ENCODE results near the gene RUNX1. TPM values are rescaled to one million over a fixed set of nuclear protein-coding genes. Genes with fewer than 3 reads are reported as not detected.
A peak's percentile ranks its signal among the peaks of the same experiment; 100 is the strongest.
"Not testable (repeated sequence)": the region's sequence is repeated elsewhere in the genome, so short reads cannot be mapped to it uniquely, and the experiment has no call there.

Gene RUNX1
- total RNA-seq, 2 donors from 2014 or later, result 112 to 136 TPM

- Mint-ChIP-seq H3K9me3 (no peaks in the 10 kb centered on the region), H3K4me1 (peaks cover 54% of the 10 kb centered on the region), H3K27ac (peak overlapping the region; percentile 67), H3K27me3 (no peaks in the 10 kb centered on the region), H3K36me3 (ENCODE audit: low read depth) (peaks cover 100% of the 10 kb centered on the region), H3K4me3 (peak overlapping the region; percentile 4)
- no peak for ATAC-seq (replicated peaks)
These were observed 243.9 kb downstream of the RUNX1 start for GRCh38 chr21:34805157-34805556.

GRCh38 chr21:34804584-34804983, 244.5 kb downstream of the RUNX1 start:
- H3K4me3 Mint-ChIP-seq, result peak overlapping the region; percentile 4
- H3K36me3 Mint-ChIP-seq (ENCODE audit: low read depth), result peaks cover 100% of the 10 kb centered on the region
- peak overlapping the region; percentile 67 for H3K27ac Mint-ChIP-seq
- not testable (repeated sequence) for H3K27me3 Mint-ChIP-seq; H3K9me3 Mint-ChIP-seq; ATAC-seq (replicated peaks)
- H3K4me1 Mint-ChIP-seq, result peaks cover 52% of the 10 kb centered on the region

GRCh38 chr21:34803782-34804370, 245.2 kb downstream of the RUNX1 start:
- H3K4me1 Mint-ChIP-seq, result peaks cover 45% of the 10 kb centered on the region
- H3K4me3 Mint-ChIP-seq, result no peak overlapping the region
- H3K9me3 Mint-ChIP-seq, result no peaks in the 10 kb centered on the region
- H3K36me3 Mint-ChIP-seq (ENCODE audit: low read depth), result peaks cover 100% of the 10 kb centered on the region
- ATAC-seq (replicated peaks), result no peak
- no peaks in the 10 kb centered on the region for H3K27me3 Mint-ChIP-seq
- H3K27ac Mint-ChIP-seq, result peak overlapping the region; percentile 67

GRCh38 chr21:34802180-34802899, 246.8 kb downstream of the RUNX1 start:
- Mint-ChIP-seq H3K9me3 (no peaks in the 10 kb centered on the region), H3K27ac (peak overlapping the region; percentile 59), H3K36me3 (ENCODE audit: low read depth) (peaks cover 100% of the 10 kb centered on the region), H3K4me3 (no peak overlapping the region), H3K27me3 (no peaks in the 10 kb centered on the region), H3K4me1 (peaks cover 33% of the 10 kb centered on the region)
- ATAC-seq (replicated peaks), result peak; percentile 34

- peaks cover 25% of the 10 kb centered on the region for H3K4me1 Mint-ChIP-seq
- H3K36me3 Mint-ChIP-seq (ENCODE audit: low read depth), result peaks cover 100% of the 10 kb centered on the region
- no peak for ATAC-seq (replicated peaks)
- H3K27ac Mint-ChIP-seq, result peak overlapping the region; percentile 59
- no peak overlapping the region for H3K4me3 Mint-ChIP-seq
- H3K9me3 Mint-ChIP-seq, result no peaks in the 10 kb centered on the region
- H3K27me3 Mint-ChIP-seq, result no peaks in the 10 kb centered on the region
These were observed 247.5 kb downstream of the RUNX1 start for GRCh38 chr21:34801519-34802132.

- Mint-ChIP-seq H3K36me3 (ENCODE audit: low read depth) (peaks cover 100% of the 10 kb centered on the region), H3K27me3 (no peaks in the 10 kb centered on the region), H3K27ac (no peak overlapping the region), H3K9me3 (no peaks in the 10 kb centered on the region), H3K4me1 (peaks cover 20% of the 10 kb centered on the region), H3K4me3 (no peak overlapping the region)
- ATAC-seq (replicated peaks), result no peak
These were observed 248.1 kb downstream of the RUNX1 start for GRCh38 chr21:34800797-34801518.

- no peak for ATAC-seq (replicated peaks)
- H3K36me3 Mint-ChIP-seq (ENCODE audit: low read depth), result peaks cover 100% of the 10 kb centered on the region
- no peaks in the 10 kb centered on the region for H3K9me3 Mint-ChIP-seq
- no peaks in the 10 kb centered on the region for H3K27me3 Mint-ChIP-seq
- H3K27ac Mint-ChIP-seq, result peak overlapping the region; percentile 0
- peaks cover 5% of the 10 kb centered on the region for H3K4me1 Mint-ChIP-seq
- no peak overlapping the region for H3K4me3 Mint-ChIP-seq
These were observed 250.0 kb downstream of the RUNX1 start for GRCh38 chr21:34799092-34799491.

- ATAC-seq (replicated peaks), result no peak
- H3K4me3 Mint-ChIP-seq, result no peak overlapping the region
- H3K27ac Mint-ChIP-seq, result peak overlapping the region; percentile 28
- H3K36me3 Mint-ChIP-seq (ENCODE audit: low read depth), result peaks cover 99% of the 10 kb centered on the region
- peaks cover 4% of the 10 kb centered on the region for H3K4me1 Mint-ChIP-seq
- H3K27me3 Mint-ChIP-seq, result no peaks in the 10 kb centered on the region
- H3K9me3 Mint-ChIP-seq, result no peaks in the 10 kb centered on the region
These were observed 251.1 kb downstream of the RUNX1 start for GRCh38 chr21:34797921-34798535.

GRCh38 chr21:34797201-34797525, 251.9 kb downstream of the RUNX1 start:
- no peak for ATAC-seq (replicated peaks)
- Mint-ChIP-seq H3K36me3 (ENCODE audit: low read depth) (peaks cover 99% of the 10 kb centered on the region), H3K4me3 (no peak overlapping the region)

GRCh38 chr21:34796518-34797200, 252.4 kb downstream of the RUNX1 start:
- H3K9me3 Mint-ChIP-seq, result no peaks in the 10 kb centered on the region
- no peak overlapping the region for H3K4me3 Mint-ChIP-seq
- no peaks in the 10 kb centered on the region for H3K27me3 Mint-ChIP-seq
- H3K36me3 Mint-ChIP-seq (ENCODE audit: low read depth), result peaks cover 95% of the 10 kb centered on the region
- H3K4me1 Mint-ChIP-seq, result no peaks in the 10 kb centered on the region
- H3K27ac Mint-ChIP-seq, result peak overlapping the region; percentile 63
- no peak for ATAC-seq (replicated peaks)

More at GRCh38 chr21:34797201-34797525, 251.9 kb downstream of the RUNX1 start:
- H3K27ac Mint-ChIP-seq, result peak overlapping the region; percentile 52
- H3K9me3 Mint-ChIP-seq, result no peaks in the 10 kb centered on the region
- H3K4me1 Mint-ChIP-seq, result no peaks in the 10 kb centered on the region
- H3K27me3 Mint-ChIP-seq, result no peaks in the 10 kb centered on the region

- H3K27me3 Mint-ChIP-seq, result no peaks in the 10 kb centered on the region
- H3K9me3 Mint-ChIP-seq, result no peaks in the 10 kb centered on the region
- peaks cover 95% of the 10 kb centered on the region for H3K36me3 Mint-ChIP-seq (ENCODE audit: low read depth)
- peak overlapping the region; percentile 63 for H3K27ac Mint-ChIP-seq
- H3K4me1 Mint-ChIP-seq, result no peaks in the 10 kb centered on the region
- ATAC-seq (replicated peaks), result no peak
- no peak overlapping the region for H3K4me3 Mint-ChIP-seq
These were observed 253.4 kb downstream of the RUNX1 start for GRCh38 chr21:34795548-34796180.

- no peak for ATAC-seq (replicated peaks)
- Mint-ChIP-seq H3K27me3 (no peaks in the 10 kb centered on the region), H3K9me3 (no peaks in the 10 kb centered on the region), H3K4me3 (no peak overlapping the region), H3K4me1 (no peaks in the 10 kb centered on the region), H3K27ac (peak overlapping the region; percentile 63), H3K36me3 (ENCODE audit: low read depth) (peaks cover 95% of the 10 kb centered on the region)
These were observed 253.9 kb downstream of the RUNX1 start for GRCh38 chr21:34795175-34795547.

GRCh38 chr21:34794686-34795085, 254.4 kb downstream of the RUNX1 start:
- H3K36me3 Mint-ChIP-seq (ENCODE audit: low read depth), result peaks cover 91% of the 10 kb centered on the region
- no peaks in the 10 kb centered on the region for H3K9me3 Mint-ChIP-seq
- H3K27ac Mint-ChIP-seq, result no peak overlapping the region

More at GRCh38 chr21:34794686-34795085, 254.4 kb downstream of the RUNX1 start:
- no peak overlapping the region for H3K4me3 Mint-ChIP-seq
- no peaks in the 10 kb centered on the region for H3K4me1 Mint-ChIP-seq
- H3K27me3 Mint-ChIP-seq, result no peaks in the 10 kb centered on the region
- no peak for ATAC-seq (replicated peaks)
